Skin epidermis (tissue), 12 donors: ENCODE measurements around the gene MYO18A.

Experiments used
- H3K27ac ChIP-seq, 21 experiments: fragments of 200-600 bp; sonication (generic) in 11 of 21; one replicate each; pipeline ENCODE4 v1.5.0; 2020; ENCODE audit warnings: mild to moderate bottlenecking in 3 of 21, inconsistent platforms in 2 of 21, moderate library complexity in 2 of 21
- H3K4me3 ChIP-seq, 7 experiments: fragments of 200-600 bp; sonication (generic) in 2 of 7; one replicate each; pipeline ENCODE4 v1.5.0; 2020; ENCODE audit warnings: inconsistent platforms in 2 of 7, mild to moderate bottlenecking in 2 of 7, moderate library complexity in 1 of 7

Gene MYO18A

DNA sequence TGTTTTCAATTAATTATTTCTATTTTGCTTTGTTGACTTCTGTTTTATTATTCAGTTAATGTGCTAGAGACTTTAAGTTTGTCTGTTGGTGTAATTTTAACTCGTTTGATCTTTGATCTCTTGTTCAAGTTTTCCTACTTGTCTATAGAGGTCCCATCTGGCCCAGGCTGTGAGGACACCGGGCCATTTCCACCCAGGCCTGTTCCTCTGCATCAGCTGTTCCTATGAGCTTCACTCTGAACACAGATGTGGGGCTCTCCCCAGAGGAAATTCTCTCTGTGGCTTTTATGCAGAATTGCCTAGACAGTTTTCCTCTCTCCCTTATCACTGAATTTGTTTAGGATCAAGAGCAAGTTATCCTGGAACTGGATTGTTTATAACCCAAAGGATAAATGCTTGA lies 44.7 kb downstream of the MYO18A start:
- H3K27ac ChIP-seq: no peak overlapping the region
- no peak overlapping the region for H3K4me3 ChIP-seq

DNA sequence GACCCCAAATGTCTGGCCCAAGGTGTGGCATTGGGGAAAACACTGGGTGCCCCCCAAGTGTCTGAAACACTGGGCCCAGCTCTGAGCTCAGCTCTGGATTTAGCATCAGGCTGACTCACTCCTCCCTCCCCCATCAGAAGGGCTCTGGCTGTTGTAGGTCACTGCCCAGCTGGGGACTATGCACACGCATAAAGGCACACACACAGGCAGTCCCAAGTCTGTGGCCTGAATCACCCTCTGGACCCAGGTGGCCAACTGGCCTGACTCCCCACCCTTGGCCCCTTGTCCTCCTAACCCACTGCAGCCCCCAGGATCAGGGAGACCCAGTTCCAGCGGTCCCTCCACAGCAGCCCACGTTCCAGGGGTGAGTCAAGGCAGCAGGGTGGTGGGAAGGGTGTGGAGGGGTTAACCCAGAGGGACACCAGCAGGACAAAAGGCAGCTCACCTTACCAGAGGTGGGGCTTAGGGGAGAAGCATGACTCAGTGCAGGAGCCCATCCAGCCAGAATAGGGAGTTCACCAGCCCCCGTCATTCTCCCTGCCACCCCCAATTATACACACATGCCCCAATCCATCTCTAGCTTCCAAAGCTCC lies 47.0 kb downstream of the MYO18A start:
- Histone ChIP-seq H3K27ac (peak overlapping the region in 17 of 21 experiments; percentile 5 to 84 (median 63)), H3K4me3 (no peak overlapping the region)

DNA sequence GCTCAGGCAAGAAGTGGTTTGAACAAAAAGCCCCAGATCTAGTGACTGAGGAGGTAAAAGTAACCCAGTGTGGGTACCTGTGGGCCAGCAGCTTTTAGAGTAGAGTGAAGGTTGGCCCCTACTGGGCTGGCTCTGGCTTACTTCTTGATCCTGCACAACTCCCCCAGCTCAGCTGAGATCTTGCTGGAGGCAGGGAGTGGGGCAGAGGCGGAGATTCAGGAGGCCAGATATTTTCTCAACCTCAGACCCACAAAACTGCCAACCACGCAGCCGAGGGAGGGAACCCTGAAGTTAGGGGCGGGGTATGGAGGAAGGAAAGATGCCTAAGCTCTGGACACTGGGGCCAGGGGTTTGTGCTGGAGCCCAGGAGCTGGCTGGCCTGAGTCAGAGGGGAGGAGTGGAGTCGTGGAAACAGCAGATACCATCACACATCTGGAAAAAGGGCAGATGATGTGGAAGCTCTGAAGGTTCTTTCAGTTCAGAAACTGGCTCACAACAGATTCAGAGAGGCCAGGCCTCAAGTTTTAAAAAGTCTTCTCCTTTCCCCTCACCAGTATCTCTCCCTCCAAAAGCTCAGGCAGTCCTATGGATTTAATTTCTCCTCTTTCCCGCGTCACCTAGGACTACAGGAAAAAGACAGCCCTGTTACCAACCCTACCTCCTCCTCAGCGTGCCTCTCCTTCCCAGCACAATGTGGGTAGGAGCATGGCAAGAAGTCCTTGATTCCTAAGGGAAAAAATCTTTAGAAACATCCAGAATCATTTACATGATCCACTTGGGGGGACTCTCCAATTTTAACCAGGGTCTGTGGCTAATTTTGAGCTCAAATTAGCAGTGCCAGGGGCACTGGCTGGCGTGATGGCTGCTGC lies 48.1 kb downstream of the MYO18A start:
- H3K4me3 ChIP-seq: no peak overlapping the region
- H3K27ac ChIP-seq: peak overlapping the region in 18 of 21 experiments; percentile 18 to 84 (median 62)

DNA sequence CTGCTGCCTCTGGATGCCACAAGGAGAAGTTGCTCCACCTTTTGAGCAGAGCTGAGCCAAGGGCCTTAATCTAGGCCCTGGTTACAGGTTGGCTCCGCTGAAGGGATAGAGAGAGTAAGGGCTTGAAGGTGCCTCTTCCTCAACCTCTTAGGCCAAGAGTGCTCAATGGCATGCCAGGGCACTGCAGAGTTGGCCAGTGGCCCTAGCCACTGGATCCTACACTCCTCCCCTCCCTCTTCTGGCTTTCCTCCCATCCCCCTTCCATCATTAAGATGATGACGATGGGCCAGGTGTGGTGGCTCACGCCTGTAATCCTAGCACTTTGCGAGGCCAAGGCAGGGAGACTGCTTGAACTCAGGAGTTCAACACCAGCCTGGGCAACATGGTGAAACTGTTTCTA lies 50.5 kb downstream of the MYO18A start:
- H3K4me3 ChIP-seq: no peak overlapping the region
- no peak overlapping the region for H3K27ac ChIP-seq

DNA sequence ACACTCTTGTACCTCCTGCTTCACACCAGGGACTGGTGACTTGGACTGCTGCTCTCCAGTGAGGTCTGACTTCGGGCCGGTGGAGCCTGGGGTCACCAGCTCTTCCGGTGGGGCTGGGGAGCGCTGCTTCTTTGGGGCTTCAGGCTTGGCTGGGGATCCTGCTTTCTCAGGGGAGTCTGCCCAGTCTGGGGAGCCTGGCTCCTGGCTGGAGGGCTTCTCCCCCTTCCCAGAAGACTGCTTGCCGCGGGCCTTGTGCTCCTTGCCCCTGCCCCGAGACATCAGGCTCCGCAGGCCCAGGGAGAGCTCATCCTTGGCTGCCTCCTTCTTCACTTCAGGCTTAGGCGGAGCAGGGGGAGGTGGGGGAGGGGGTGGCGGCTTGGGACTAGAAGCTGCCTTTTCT lies 52.4 kb downstream of the MYO18A start:
- no peak overlapping the region for H3K4me3 ChIP-seq
- H3K27ac ChIP-seq: peak overlapping the region in 1 of 21 experiments; percentile 23

DNA sequence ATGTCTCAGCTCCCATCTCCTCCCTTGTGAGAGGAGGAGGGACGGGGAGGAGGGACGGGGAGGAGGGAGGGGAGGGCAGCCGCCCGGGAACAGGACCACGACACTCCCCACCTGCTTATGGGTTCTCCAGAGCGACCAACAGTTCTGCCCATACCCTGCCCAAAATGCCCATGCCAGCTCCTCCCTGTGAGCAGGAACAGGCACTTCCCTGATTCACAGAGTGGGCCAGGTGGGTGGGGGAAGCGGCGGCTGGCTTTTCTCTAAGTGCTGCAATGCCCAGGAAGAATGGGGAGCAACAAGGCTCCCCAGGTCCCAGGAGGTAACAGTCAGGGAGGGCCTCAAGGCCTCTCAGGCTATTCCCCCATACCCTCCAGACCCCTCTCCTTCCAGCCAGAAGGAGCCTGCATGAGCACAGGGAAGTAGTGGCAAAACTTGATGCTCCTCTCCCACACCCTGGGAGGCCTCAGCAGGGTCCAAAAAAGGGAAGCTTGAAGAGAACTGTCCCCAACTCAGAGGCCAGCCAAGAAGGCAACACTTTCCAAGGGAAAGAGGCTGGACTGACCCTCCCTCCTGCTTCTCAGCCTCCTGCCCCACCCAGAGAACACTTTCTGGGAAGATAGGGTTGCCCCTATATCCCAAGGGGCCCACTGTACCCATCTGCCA lies 53.8 kb downstream of the MYO18A start:
- no peak overlapping the region for H3K4me3 ChIP-seq
- H3K27ac ChIP-seq: peak overlapping the region in 3 of 21 experiments; percentile 13 to 30 (median 17)

DNA sequence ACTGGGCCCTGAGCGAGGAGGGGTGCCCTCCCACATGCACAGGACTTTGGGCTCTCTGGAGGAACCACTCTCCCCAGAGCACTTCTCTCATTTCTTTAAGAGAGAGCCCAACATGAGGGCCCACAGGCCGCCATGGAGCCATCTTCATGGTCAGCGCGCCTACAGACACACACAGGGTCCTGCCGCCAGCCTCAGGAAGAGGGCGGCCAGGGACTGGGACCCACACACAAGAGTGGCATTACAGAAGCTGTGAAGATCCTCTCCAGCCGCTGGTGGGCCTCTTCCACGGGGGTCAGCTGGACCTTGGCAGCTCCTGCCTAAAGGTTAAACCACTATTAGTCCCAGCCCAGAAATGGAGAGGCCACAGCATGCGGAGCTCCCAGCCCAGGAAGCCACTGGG lies 54.5 kb downstream of the MYO18A start:
- peak overlapping the region in 3 of 21 experiments; percentile 12 to 35 (median 30) for H3K27ac ChIP-seq

DNA sequence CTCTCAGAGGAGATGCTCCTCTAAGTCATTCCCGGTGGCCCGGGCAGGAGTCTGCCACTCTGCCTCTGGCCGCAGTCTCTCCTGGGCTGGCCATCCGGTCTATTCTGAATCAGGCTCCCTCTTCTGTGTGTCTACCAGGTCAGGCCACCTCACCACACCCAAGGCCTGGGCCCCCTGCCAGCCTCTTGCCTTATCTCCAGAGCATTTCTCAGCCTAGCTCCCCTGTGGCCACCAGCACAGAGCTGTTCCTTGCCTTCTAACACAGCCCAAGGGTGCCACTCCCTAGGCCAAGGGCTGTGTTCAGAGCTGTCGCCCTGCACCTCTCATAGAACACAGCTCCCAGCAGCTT lies 55.3 kb downstream of the MYO18A start:
- Histone ChIP-seq H3K27ac (peak overlapping the region in 3 of 21 experiments; percentile 12 to 35 (median 17)), H3K4me3 (no peak overlapping the region)

More for the DNA sequence above, 54.5 kb downstream of the MYO18A start:
- no peak overlapping the region for H3K4me3 ChIP-seq

DNA sequence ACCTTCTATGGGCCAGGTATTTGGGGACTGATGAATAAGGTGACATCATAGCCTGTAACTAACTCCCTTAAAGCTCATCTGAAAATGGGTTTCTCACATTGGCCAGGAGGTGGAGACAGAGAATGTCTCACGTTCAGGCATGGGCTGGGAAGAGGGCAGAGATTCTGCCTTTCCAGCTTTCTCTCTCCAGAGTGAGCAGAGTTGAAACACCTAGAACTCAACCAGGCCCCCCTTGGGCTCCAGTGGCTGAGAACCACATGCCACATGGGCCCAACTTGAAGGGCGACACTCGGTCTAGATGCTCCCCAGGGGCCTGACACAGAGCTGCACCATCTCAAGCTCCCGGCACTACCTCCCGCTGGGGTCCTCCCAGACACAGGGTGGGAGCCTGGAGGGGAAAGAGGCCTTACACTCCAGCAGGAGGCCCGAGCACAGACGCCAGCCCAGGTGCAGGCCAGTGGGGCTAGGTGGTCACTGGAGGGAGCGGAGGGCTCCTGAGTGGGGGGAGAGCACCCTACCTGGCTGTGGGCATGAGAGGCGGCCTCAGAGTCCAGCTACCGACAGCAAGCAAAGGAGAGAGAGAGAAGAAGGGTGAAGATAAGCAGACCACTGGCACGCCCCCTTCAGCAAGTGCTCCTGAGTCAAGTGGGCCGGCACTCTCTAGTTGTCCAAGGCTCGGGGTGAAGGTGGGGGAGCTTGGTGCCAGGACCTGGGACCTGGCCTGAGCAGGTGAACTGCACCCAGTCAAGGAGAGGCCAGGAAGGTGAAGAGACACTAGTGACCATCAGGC lies 55.9 kb downstream of the MYO18A start:
- Histone ChIP-seq H3K4me3 (no peak overlapping the region), H3K27ac (no peak overlapping the region)

DNA sequence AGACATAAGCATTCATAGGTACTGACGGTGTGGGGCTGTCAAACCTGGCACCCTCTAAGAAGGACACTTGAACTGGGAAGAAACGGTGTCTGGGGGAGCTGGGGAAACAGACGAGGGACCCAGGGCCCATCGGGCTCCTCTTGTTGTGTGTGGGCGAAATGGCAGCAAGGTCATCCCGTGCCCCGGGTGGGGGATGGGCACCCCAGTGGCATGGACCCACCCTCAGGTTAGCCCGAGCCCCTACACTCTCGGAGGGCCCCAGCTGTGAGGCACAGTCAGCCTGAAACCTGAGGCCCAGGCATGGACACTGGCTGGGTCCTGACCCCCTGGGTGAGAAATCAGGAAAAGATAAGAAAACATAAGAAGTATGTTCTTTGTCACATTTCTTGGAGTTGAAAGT lies 57.1 kb downstream of the MYO18A start:
- H3K4me3 ChIP-seq: no peak overlapping the region
- H3K27ac ChIP-seq: no peak overlapping the region

DNA sequence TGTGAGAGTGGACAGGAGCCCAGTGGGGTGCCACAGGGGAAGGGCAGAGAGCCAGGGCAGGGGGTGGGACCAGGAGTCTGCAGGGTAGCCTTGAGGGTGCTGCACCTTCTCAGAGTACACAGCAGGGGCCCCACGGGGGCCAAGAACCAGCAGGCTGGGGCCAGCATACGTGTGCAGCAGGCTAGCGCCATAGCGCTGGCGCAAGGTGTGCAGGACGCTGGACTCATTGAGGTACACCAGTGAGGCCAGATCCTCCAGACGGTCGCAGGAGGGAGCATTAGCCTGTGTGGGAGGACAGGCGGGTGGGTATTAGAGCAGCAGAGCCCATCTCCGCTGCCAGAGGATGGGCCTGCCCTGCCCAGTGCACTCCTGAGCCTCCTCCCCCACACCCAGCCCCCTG lies 58.8 kb downstream of the MYO18A start:
- no peak overlapping the region for H3K4me3 ChIP-seq
- no peak overlapping the region for H3K27ac ChIP-seq

DNA sequence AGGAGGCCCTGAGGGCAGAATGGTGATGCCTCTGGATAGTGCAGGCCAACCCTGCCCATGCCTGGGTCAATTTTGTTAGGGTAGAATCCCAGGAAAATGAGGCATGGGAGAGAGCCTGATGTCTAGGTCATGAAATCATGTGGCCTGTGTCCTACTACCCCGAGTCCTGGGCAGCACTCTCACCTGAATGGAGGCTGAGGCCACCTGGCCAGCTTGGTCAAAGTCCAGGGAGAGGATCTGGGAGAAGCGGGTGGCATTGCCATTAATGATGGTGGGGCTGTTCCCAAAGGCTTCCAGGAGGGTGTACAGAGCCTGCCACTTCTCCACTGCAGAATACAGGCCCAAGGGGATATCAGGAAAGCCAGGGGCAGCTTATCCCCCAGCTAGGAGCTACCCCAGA lies 59.8 kb downstream of the MYO18A start:
- Histone ChIP-seq H3K27ac (no peak overlapping the region), H3K4me3 (no peak overlapping the region)

DNA sequence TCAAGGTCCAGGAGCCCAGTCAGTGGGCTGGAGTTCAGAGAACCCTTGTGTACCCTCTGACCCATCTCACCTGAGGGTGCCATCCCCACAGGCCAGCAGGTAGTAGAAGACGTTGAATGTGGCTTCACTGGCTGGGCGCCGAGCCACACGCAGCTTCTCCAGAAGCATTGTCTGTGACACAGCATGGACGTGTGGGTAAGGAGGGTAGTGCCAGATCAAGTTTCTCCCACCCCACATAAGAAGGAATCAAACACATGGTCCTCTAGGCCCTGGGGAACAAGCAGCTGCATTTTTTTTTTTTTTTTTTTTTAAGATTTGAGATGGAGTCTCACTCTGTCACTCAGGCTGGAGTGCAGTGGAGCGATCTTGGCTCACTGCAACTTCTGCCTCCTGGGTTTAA lies 60.9 kb downstream of the MYO18A start:
- Histone ChIP-seq H3K4me3 (no peak overlapping the region), H3K27ac (no peak overlapping the region)

DNA sequence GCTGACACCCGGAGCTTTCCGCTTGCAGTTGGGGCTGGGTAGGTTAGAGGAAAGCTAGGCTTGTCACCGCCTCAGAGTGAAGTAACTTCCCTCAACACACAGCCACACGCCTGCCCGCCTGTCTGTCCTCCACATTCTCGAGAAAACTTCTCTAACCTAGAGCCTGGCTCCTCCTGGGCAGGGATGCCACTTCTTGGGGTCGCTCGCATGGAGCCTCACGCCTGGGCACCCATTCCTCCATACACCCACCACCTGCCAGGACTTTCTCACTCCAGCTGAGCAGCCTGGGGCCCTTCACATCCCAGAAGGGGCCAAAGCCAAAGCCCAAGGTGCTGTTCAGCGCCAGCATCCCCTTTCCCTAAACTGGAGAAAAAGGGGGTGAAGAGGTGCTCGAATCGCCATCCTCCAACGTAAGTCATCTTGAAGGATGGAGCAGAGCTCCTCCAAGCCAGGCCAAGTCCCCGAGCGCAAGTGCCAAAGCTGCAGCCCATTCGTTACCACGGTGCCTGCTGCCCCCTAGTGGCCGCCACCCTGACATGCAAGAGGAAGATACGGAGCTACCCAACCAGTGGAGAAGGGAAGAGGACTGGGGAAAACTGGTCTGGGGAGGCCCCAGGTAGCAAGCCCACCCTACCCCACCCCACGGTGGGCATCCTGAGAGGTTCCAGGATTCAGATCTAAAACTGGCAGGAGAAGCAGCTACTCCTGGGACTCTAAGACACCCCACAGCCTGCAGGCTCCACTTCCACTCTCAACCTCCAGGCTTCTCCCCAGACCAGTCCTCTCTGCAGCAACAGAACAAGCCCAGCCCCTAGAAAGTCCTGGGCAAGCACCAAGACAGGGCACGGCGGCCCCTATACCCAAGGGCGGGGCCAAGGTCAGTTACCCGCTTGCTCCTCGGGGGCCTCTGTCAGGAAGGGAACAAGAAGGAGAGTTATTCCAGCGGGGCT lies 63.1 kb downstream of the MYO18A start:
- Histone ChIP-seq H3K27ac (no peak overlapping the region), H3K4me3 (no peak overlapping the region)

DNA sequence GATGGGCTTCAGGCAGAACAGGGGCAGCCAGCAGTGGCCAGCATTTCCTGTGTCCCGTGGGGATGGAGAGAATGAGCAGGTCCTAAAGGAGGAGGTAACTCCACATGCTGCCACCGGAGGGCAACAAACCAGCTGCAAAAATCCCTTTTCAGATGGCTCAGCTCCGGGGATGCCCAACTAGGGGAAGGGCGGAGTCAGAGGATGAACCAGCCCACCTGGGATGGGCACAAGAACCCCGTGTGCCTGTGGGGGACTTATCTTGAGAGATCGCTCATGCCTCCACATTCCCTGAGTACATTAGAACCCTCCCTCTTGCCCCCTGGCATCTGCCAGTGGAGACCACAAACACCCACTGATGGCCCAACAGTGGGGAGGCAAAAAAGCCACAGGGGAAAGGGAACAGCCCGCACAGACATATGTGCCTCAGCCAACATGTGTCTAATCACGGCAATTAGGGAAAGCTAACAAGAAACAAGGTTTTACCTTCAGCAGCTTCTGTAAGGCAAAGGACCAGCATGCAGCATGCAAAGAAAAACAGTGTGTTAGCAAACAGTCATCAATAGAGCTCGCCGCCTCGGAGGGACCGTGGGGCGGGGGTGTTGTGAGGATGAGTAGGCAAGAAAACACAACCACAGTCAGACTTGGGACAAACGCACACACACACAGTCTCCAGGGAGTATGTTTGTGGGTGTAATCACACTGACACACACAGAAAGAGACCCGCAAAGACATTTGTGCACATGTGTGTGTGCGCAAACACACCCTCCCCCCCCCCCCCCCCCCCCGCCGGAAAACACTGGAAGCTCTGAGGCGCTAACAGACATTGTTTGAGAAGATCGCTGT lies 64.0 kb downstream of the MYO18A start:
- H3K27ac ChIP-seq: no peak overlapping the region
- no peak overlapping the region for H3K4me3 ChIP-seq

DNA sequence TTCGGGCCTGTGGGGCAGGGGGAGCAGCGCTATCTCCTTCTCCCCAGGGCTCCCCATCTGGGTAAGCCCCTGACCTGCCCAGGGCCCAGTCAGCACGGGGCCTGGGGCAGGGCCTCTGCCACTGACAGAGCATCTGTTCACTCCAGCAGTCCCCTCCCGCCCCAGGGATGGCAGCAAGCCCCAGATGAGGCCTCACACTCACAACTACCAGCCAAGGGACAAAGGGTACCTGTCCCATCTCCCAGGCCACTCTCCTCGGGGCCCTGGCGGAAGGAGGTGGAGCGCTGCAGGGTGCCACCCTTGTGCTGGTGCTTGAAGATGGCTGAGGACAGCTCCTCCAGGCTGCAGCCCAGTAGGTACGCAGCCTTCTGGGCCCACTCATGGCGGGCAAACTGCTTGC lies 64.8 kb downstream of the MYO18A start:
- Histone ChIP-seq H3K4me3 (no peak overlapping the region), H3K27ac (no peak overlapping the region)

DNA sequence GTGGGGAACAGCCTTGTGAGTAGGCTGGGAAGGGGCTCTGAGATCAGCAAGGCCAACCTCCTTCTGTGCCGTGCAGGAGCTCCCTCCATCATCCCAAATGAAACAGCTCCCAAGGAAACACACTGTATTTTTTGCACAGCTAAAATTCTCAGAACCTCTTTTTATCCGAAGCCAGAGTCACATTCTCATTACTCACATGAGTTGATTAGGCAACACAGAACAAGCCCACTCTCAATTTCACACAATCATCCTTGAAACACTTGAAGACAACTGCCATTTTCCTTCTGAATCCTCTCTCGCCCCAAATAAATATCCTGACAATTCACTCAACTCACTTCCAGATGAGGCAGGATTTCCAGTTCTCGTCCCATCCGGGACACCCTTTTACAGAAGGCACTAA lies 66.1 kb downstream of the MYO18A start:
- peak overlapping the region in 2 of 21 experiments; percentile 33 to 50 for H3K27ac ChIP-seq

DNA sequence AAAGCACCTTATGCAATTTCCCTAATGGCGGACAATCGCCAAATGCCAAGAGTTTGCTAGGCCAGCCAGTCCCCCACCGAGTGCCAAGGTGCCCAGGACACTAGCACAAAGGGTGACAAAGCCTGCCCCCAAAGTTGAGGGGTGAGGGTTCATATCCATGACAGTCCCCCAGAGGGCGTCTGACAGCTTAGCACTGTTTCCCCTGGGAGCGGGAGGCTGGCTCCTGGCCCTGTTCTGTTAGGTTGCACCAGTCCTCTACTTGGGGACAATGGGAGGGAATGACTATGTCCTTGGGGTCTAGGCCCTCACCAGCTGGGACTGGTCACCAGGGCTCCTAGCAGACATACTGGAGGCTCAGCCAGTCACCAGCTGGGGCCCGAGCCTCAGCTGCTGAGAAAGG lies 66.9 kb downstream of the MYO18A start:
- Histone ChIP-seq H3K27ac (peak overlapping the region in 2 of 21 experiments; percentile 14 to 33), H3K4me3 (no peak overlapping the region)

More for the DNA sequence above, 66.1 kb downstream of the MYO18A start:
- H3K4me3 ChIP-seq: no peak overlapping the region
